Measurements from ENCODE around the gene PRKCB.

The PRKCB gene

GRCh38 chr16:24007934-24008333, 172.2 kb downstream of the PRKCB start:
- DNase-seq (ENCODE audit: low read depth) = no peak
- TF ChIP-seq CTCF (conservative IDR thresholded peaks at IDR 0.05; ENCODE audit: low read depth, low read length) = no peak
- no peak overlapping the region for H3K4me3 ChIP-seq (ENCODE audit: low read depth, low read length)

- no peak for TF ChIP-seq CTCF (conservative IDR thresholded peaks at IDR 0.05; ENCODE audit: low read depth, low read length)
- H3K4me3 ChIP-seq (ENCODE audit: low read depth, low read length) = no peak overlapping the region
- no peak for DNase-seq (ENCODE audit: low read depth)
These were observed 173.3 kb downstream of the PRKCB start for GRCh38 chr16:24009098-24009497.

- no peak for DNase-seq (ENCODE audit: low read depth)
- TF ChIP-seq CTCF (conservative IDR thresholded peaks at IDR 0.05; ENCODE audit: low read depth, low read length) = no peak
- no peak overlapping the region for H3K4me3 ChIP-seq (ENCODE audit: low read depth, low read length)
These were observed 174.2 kb downstream of the PRKCB start for GRCh38 chr16:24009955-24010354.

- peak; percentile 82 for DNase-seq (ENCODE audit: low read depth)
- TF ChIP-seq CTCF (conservative IDR thresholded peaks at IDR 0.05; ENCODE audit: low read depth, low read length) = peak; percentile 80
- no peak overlapping the region for H3K4me3 ChIP-seq (ENCODE audit: low read depth, low read length)
These were observed 174.8 kb downstream of the PRKCB start for GRCh38 chr16:24010440-24011089.

- no peak for TF ChIP-seq CTCF (conservative IDR thresholded peaks at IDR 0.05; ENCODE audit: low read depth, low read length)
- no peak for DNase-seq (ENCODE audit: low read depth)
- no peak overlapping the region for H3K4me3 ChIP-seq (ENCODE audit: low read depth, low read length)
These were observed 175.5 kb downstream of the PRKCB start for GRCh38 chr16:24011237-24011636.

- H3K4me3 ChIP-seq (ENCODE audit: low read depth, low read length) = no peak overlapping the region
- DNase-seq (ENCODE audit: low read depth) = no peak
- TF ChIP-seq CTCF (conservative IDR thresholded peaks at IDR 0.05; ENCODE audit: low read depth, low read length) = no peak
These were observed 177.4 kb downstream of the PRKCB start for GRCh38 chr16:24013054-24013636.
